ENCODE results near the gene NPW.

Gene NPW

DNA sequence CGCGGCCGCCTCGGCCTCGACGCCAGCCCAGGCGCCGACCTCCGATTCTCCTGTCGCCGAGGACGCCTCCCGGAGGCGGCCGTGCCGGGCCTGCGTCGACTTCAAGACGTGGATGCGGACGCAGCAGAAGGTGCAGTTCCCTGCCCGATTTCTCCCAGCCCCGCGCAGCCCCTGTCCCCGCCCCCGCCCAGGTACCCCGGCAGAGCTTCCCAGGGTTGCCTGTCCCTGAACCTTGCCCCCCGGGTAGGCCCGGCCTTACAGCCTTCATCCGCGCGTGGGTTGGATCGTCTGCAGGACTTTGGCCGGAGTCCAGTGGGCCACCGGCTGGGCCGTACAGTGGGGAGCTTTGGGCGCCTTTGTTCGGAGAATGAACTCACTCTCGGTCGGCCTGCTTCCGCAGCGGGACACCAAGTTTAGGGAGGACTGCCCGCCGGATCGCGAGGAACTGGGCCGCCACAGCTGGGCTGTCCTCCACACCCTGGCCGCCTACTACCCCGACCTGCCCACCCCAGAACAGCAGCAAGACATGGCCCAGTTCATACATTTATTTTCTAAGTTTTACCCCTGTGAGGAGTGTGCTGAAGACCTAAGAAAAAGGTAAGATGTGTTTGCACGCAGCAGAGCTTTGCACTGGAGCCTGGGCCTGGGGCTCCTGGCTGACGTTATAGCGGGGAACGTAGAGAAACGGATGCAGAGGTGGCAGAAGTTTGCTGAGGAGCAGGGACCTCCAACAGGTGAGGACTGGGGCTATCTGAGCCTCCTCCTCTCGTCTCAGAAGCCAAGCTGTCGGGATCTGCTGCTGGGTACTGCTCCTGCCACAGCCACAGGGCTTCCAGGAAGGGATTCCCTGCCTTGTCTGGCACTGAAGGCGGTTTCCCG lies 35.0 kb upstream of the NPW start:
- no peak for DNase-seq

DNA sequence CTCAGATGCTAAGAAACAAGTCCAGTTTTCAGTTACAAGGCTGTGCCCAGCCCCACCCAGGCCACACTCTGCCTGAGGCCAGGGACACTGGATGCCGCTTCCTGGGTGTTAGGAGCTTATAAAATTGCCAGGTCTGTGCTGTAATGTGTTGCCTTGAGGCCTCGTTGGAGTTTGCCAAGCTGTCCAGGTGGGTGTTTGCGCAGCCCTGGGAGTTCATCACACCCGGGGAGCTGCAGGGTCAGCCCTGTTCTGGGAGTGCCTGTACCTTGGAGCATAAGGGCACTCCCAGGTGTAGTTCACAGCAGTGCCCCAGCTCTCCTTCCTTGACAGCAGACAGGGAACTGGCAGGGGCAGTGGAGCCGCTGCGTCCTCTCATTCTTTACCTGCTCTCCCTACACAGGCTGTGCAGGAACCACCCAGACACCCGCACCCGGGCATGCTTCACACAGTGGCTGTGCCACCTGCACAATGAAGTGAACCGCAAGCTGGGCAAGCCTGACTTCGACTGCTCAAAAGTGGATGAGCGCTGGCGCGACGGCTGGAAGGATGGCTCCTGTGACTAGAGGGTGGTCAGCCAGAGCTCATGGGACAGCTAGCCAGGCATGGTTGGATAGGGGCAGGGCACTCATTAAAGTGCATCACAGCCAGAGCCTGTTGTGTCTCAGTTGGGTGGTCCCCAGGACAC lies 34.0 kb upstream of the NPW start:
- DNase-seq = no peak

DNA sequence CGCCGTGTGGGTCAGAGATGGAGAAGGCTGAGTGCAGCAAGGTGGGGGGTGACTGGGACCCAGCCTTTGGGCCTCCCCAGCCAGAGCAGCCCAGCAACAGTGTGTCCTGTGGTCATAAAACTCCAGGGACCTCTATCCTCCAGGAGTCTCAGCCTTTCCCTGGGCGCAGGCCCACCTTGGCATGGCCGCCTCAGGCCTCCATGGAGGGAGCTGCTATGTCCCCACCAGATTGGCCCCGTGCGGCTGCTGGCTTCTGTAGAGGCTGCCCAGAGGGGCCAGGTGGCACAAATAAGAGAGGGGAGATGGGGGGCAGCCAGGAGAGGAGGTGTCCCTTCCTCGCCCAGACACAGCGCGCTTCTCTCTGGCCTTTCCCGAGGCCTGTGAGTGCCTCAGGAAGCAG lies 32.4 kb upstream of the NPW start:
- DNase-seq = no peak

DNA sequence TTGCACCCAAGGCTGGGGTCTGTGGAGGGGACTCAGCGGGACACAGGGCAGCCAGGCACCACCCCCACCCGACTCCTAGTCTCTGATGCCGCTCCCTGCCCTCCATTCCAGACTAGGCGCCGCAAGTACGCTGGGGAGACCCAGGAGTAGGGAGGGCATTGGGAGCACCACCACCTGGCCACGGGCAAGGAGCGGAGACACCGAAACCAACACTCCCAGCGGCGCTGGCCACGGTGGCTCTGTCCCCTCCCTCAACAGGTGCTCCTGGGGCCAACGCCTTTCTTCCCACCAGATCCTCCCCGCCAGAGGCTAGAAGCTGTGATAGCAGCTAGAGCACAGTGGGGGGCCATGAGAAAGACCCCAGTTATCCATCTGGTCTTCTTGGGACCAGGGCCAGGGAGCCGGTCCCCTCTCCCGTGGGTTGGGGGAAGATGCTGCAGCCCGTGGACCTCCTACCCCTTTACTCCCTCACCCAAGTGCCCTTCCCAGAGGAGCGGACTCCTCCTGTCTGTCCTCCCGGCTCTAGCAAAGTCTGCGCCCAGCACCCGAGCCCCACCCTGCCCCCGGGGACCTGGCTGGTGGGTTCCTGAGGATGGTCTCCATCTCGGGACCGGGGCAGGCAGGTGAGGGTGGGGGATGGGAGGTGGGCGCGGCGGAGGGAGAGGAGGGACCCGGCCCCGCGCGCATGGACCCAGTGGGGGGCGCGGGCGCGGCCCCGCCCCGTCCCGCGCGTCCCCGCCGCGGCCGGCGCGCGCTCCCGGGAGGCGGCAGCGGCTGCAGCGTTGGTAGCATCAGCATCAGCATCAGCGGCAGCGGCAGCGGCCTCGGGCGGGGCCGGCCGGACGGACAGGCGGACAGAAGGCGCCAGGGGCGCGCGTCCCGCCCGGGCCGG lies 30.1 kb upstream of the NPW start, which contains the start of gene SYNGR3:
Gene SYNGR3 (plus strand): TSS at position 762 of the 892 bp plus-strand sequence. CDS start 133 bp downstream, outside the sequence.
- DNase-seq = no peak

DNA sequence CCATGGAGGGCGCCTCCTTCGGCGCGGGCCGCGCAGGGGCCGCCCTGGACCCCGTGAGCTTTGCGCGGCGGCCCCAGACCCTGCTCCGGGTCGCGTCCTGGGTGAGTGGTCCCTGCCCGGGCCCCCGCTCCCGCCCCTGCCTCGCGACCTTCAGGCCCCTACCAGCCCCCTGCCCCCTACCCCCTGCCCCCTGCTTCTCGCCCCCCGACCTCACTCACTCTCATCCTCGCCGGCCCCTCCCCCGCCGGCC lies 29.6 kb upstream of the NPW start:
- no peak for DNase-seq

DNA sequence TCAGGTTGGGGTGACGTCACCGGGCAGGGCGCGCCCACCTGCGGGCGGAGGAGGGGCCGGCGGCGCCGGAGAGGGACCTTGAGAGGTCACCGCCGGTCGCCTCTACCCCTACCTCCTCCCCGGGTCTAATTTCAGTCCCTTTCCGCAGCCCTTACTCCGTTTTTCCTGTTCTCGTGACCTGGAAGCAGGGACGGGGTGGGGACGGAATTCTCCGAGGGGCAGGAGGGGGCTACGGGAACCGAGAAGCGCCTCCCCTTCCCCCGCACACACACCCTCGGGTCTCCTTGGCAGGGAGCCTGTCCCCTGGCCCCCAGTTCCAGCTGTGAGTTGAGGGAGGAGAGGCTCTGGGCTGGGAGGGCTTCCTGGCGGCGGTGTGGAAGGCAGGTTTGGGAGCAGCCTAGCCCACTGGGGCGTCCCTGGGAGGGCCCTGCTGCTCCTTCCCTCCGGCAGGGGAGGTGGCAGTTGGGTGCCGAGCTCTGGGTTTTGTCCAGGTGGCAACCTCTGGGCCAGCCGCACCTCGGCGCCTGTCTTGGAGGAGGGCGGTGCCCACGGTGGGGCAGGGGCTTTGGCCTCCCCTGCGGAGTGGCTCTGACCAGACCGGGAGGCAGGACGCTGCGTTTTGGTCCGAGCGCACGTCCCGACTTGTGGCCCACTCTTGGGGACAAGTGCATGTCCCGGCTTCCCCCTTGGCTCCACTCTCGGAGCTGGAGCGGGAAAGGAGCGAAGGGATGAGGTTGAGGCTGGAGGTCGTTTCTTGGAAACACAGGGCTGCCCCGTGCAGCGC lies 29.0 kb upstream of the NPW start:
- no peak for DNase-seq

DNA sequence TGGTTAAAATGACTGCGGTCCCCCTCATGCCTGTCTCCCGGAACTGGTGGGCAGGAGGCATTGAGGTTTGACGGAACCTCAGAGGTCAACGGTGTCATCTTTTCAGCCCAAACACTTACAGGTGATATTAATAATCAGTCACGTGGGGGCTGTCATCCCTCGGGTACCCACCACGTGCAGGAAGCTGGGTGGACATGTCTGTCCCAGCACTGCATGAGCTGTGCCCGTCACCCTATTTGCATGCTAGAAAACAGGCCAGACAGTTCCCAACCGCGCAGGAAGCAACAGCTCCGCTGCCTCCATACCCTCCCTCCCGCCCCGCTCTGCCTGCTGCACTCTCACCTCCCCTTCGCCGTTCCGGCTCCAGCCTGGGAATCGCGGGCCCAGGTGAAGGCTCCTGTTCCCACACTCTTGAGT lies 28.4 kb upstream of the NPW start:
- no peak for DNase-seq

DNA sequence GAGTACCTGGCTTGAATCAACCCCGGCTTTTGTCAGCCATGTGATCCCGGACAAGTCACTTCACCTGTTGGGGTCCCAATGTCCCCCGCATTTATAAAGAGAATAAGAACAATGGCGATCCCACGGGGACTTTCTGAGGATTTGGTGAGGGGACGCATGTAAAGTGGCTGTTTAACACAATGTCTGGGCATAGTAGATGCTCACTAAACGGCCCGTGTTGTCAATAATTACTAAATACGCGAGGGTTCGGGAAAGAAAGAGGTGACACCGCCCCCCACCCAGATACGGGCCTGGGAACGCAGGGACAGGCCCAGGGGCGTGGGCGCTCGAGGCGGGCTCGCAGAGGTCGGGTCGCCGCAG lies 28.0 kb upstream of the NPW start:
- no peak for DNase-seq

DNA sequence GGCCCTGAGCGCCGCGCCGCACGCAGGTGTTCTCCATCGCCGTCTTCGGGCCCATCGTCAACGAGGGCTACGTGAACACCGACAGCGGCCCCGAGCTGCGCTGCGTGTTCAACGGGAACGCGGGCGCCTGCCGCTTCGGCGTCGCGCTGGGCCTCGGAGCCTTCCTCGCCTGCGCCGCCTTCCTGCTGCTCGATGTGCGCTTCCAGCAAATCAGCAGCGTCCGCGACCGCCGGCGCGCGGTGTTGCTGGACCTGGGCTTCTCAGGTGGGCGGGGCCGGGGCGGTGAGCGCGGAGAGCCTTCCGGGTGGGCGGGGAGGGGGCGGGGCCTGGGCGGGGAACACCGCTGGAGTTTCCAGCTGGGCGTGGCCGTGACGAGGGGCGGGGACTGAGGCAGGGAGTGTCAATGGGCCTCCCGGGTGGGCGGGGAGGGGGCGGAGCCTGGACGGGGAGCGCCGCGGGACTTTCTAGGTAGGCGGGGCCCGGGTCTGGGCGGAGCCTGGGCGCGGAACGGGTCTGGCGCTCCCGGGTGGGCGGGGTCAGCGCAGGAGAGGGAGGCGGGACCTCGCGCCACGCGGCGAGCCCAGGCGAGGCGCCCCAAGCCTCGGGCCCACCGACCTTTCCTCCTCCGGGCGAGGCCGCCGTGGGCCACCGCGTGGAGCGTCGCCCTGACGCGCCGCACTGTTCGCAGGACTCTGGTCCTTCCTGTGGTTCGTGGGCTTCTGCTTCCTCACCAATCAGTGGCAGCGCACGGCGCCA lies 27.5 kb upstream of the NPW start:
- DNase-seq = no peak

DNA sequence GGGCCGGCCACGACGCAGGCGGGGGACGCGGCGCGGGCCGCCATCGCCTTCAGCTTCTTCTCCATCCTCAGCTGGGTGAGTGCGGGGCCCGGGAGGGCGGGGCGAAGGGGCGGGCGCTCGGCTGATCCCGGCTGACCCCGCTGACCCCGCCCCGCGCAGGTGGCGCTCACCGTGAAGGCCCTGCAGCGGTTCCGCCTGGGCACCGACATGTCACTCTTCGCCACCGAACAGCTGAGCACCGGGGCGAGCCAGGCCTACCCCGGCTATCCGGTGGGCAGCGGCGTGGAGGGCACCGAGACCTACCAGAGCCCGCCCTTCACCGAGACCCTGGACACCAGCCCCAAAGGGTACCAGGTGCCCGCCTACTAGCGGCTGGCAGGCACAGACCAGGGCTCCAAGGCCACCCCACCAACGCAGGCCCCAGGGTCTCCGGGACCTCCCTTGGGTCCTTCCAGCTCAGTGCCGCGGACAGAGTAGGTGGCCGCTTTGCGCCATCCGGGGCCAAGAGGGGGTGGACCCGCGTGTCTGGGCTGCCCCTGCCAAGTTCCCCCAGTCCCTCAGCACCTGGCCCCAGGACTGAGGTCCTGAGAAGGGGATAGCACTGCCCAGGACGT lies 26.8 kb upstream of the NPW start:
- DNase-seq = no peak

DNA sequence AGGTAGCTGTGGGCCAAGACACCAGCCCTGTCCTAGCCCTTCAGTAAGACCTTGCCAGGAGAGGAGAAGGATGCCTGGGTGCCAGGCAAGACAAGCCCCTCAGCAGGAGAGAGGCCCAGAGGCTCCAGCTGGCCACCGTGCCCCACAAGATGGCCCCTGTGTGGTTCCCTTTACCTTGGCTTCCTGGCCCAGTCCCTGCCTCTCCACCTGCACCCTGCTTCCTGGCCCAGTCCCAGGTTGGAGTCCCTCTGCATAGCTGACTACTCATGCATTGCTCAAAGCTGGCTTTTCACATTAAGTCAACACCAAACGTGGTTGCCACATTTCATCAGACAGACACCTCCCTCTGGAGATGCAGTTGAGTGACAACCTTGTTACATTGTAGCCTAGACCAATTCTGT lies 25.9 kb upstream of the NPW start:
- no peak for DNase-seq

DNA sequence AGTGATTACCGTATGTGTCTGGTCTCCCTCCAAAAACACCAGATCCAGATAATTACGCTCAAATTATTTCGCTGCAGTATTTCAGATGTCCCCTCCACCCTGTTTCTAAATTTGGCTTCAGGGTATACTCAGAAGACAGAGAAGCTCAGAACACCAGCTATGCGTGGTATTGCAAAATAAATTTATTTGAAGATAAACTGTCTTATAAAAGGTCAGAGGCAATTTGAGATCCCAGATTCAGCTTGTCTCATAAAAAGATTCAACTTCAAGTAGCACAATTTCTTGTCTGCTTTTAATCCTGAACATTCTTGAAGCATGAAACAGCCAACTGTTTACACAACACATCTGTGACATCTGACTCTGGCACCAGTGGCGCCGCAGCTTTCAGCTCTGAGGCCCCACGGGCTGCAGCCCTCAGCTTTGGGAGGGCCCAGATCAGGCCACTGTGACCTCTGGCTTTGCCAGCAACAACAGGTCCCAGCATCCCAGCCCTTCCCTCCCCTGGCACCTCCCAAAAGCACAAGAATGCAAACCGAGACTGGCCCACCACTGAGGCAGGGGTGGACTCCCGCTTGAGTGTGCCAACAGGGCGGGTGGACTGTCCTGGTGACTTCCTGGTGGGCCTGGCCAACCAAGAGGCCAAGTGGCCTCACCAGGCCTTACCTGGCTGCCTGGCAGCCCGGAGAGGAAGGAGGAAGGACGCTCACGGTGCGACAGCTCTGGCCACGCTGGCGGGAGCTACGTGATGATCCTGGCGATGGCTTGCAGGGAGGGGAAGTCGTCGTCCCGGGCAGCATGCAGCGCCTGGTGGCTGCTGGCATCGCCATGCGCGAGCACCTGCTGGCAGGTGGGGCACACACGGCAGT lies 21.9 kb upstream of the NPW start:
- no peak for DNase-seq

DNA sequence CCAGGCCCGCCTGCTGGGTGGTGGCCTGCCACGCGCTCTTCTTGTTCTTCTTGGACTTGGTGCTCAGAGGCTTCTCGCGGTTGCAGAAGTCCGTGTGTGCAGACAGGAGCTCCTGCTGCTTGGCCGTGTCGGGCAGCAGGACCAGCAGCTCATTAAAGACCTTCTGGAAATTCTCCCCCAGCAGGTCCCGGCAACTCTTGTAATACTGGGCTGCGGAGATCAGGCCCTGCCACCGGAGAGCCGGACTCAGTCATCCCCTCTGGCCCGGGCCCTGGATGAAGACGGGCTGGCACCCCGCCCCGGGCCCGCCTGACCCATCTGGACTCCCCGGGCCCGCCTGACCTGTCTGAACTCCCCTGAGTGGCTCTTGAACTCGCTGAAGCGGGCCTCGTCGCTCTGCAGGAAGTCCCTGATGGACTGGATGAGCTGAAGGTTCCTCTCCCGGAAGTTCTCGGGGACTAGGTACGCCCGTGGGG lies 21.2 kb upstream of the NPW start:
- no peak for DNase-seq

DNA sequence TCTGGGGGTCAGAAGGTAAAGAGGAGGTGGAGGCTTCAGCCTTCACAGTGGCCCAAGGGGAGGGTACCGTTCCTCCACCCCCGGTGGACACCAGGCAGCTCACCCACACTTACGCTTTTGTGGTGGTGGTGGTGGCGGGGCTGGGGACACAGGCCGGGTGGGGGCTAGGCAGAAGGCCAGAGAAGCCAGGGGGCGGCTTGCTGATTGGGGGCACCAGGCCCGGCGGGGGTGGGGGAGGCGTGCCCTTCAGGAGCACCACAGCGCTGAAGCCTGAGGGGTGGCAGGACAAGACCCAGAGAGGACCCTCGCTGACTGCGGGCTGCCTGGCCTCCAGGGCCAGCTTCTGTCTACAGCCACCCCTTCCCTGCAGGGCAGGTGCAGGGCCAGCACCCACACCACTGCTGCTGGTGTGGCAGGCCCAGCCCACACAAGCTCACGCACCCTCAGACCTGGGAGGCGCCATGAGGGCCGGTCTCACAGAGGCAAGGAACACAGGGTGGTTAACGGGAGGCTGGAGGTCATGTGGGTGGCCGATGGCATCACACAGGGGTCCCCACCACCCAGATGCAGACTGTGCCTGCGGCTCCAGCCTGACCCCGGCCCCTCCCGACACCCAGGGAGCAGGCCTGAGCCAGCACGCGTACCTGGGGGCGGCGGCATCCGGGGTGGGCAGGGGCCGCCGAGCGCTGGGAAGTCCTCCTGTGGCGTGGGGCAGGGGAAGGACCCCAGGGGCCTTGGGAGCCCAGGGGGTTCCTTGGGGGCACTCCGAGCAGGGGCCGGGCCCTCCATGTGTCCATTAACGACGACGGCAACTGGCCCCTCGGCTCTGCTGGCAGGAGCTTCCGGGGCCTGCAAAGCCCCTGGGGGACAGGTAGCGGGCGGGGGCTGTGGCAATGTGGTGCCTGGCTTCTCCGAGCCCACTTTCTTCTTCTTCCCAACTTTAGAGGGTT lies 20.5 kb upstream of the NPW start:
- no peak for DNase-seq

DNA sequence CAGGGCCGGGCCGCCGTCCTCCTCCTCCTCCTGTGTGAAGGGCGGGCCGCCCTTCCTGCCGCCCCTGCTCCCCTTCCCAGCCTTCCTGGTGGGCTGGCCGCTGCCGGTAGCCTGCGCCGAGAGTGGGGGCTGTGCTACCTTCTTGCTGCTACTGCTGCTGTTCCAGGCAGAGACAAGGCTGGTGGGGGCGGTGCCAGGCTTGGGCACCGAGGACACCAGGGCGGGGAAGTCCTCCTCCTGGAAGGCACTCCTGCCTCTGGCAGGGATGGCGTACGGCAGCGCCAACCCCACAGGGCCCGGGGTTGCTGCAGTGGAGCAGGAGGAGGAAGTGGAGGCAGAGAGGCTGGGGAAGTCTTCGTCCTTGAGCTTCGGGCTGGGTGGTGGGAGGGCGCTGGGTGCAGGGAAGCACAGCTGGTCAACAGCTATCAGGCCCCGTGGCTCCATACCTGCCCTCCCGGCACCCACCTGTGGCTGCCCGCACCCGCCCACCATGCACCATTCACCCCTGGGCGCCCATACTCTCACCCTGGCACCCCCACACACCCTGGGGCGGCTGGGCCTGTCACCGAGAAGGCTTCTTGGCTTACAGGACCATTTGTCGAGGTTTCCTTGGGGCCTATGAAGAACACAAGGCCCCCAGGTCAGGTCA lies 19.6 kb upstream of the NPW start:
- DNase-seq = no peak

DNA sequence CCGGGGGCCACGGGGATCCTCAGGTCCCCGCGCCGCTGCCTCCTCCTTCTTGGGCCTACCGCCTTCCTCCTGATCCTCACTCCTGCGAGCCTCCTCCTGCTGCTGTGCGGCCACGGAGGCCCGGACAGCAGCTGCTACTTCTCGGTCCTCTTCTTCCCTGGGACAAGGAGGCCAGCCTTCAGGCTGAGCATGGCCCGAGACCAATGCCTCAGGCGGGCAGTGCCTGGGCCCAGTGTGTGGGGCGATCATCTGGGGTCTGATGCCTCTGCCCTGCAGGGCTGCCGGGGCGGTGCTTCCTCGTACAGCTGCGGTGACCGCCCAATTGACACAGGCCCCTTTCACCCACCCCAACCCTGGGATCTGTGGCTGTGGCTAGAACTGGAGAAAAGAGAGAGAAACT lies 18.6 kb upstream of the NPW start:
- no peak for DNase-seq

DNA sequence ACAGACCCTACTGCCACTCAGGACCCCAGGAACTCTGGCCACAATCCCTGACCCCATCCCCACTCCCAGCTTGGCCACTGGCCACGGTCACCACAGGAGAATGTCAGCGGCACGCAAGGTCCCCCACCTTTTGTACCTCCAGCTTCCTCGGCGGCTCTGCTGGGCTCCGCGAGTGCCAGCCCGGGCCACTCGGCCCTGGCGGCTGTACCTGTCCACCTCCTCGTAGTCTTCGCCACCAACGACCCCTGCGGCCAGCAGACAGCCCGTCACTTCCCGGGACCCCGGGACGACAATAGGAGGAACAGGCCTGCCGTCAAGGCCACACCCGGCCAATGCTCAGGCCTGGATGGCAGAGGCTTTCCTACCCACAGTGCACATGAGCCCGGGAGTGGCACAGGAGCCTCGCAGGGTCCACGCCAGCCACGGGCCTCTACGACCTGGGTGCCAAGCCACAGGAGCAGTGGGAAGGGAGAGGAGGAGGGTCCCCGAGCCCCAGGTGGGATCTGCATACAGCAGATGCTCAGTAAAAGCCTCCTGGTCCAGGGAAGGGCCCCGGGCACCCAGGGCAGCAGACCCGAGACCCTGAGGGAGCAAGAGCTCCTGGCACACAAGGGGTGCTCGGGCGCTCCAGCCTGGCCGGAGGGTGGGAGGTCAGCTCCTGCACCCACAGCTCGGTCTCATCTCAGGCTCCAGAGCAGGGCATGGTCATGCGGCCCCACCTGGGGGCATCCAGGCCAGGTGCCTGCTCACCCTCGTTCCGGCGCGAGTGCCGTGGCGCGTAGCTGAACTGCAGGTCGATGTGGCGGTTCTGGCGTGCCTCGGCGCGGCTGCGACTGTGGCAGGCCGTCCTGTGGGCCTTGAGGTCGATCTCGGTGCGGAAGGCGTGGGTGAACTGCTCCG lies 17.9 kb upstream of the NPW start:
- DNase-seq = no peak
